Endothelial cell (in vitro differentiated cells): Measurements from ENCODE around the gene A4GNT. TPM values are rescaled to one million over a fixed set of nuclear protein-coding genes. Genes with fewer than 3 reads are reported as not detected.
"Not testable (repeated sequence)": the region's sequence is repeated elsewhere in the genome, so short reads cannot be mapped to it uniquely, and the experiment has no call there.

Experiments used
- DNase-seq: peaks from one replicate; pipeline ENCODE4 v3.0.0; 2021; ENCODE audit warnings: low spot score
- H3K27ac Mint-ChIP-seq: one replicate; pipeline ENCODE4 v1.8.0; 2021; ENCODE audit warnings: mixed read lengths, inconsistent platforms; ENCODE audit not compliant: unreplicated experiment
- H3K27me3 Mint-ChIP-seq: one replicate; pipeline ENCODE4 v1.8.0; 2021; ENCODE audit warnings: mild to moderate bottlenecking, moderate library complexity, mixed read lengths, inconsistent platforms; ENCODE audit not compliant: unreplicated experiment
- H3K36me3 Mint-ChIP-seq: one replicate; pipeline ENCODE4 v1.8.0; 2021; ENCODE audit warnings: mild to moderate bottlenecking, low read depth, mixed read lengths, inconsistent platforms; ENCODE audit not compliant: unreplicated experiment
- H3K4me1 Mint-ChIP-seq: one replicate; pipeline ENCODE4 v1.8.0; 2021; ENCODE audit warnings: mild to moderate bottlenecking, mixed read lengths, inconsistent platforms; ENCODE audit not compliant: unreplicated experiment
- H3K4me3 Mint-ChIP-seq: one replicate; pipeline ENCODE4 v1.8.0; 2021; ENCODE audit warnings: mild to moderate bottlenecking, mixed read lengths, inconsistent platforms; ENCODE audit not compliant: unreplicated experiment
- H3K9me3 Mint-ChIP-seq: one replicate; pipeline ENCODE4 v1.8.0; 2021; ENCODE audit warnings: mixed read lengths, inconsistent platforms; ENCODE audit not compliant: unreplicated experiment
- CTCF ChIP-seq: fragments of 200-600 bp; sonication (generic); IDR thresholded peaks from one replicate; pipeline ENCODE4 v1.5.0; 2021; ENCODE audit warnings: antibody characterized with exemption; ENCODE audit not compliant: unreplicated experiment
- total RNA-seq: library from RNA; stranded (reverse); fragmentation: NEBNext Ultra II Directional; extraction: Animal tissue kit (Norgen Biotek cat#: 25700); gene quantifications from one replicate; pipeline ENCODE4 v1.2.1, GENCODE V29; 2021; ENCODE audit not compliant: unreplicated experiment

The A4GNT gene
- total RNA-seq, 1 donor from 2014 or later: not detected

- H3K36me3 Mint-ChIP-seq: no peaks in the 10 kb centered on the region
- peak overlapping the region; percentile 82 for H3K4me3 Mint-ChIP-seq
- peak overlapping the region; percentile 81 for H3K27ac Mint-ChIP-seq
- peaks cover 21% of the 10 kb centered on the region for H3K4me1 Mint-ChIP-seq
- no peaks in the 10 kb centered on the region for H3K9me3 Mint-ChIP-seq
- TF ChIP-seq CTCF: no peak
- peaks cover 6% of the 10 kb centered on the region for H3K27me3 Mint-ChIP-seq
- DNase-seq: no peak
These were observed 40.4 kb upstream of the A4GNT start for GRCh38 chr3:138172625-138173024.

- no peak overlapping the region for H3K4me3 Mint-ChIP-seq
- peaks cover 18% of the 10 kb centered on the region for H3K36me3 Mint-ChIP-seq
- DNase-seq: no peak
- no peaks in the 10 kb centered on the region for H3K9me3 Mint-ChIP-seq
- H3K27ac Mint-ChIP-seq: no peak overlapping the region
- no peaks in the 10 kb centered on the region for H3K27me3 Mint-ChIP-seq
- no peak for TF ChIP-seq CTCF
- no peaks in the 10 kb centered on the region for H3K4me1 Mint-ChIP-seq
These were observed 32.9 kb upstream of the A4GNT start for GRCh38 chr3:138165061-138165460.

GRCh38 chr3:138157743-138158142 lies 25.6 kb upstream of the A4GNT start:
- H3K36me3 Mint-ChIP-seq: peaks cover 8% of the 10 kb centered on the region
- no peak for DNase-seq
- no peak overlapping the region for H3K27ac Mint-ChIP-seq
- no peaks in the 10 kb centered on the region for H3K4me1 Mint-ChIP-seq
- H3K9me3 Mint-ChIP-seq: no peaks in the 10 kb centered on the region
- no peak for TF ChIP-seq CTCF
- no peak overlapping the region for H3K4me3 Mint-ChIP-seq
- H3K27me3 Mint-ChIP-seq: no peaks in the 10 kb centered on the region

GRCh38 chr3:138154534-138154933 lies 22.3 kb upstream of the A4GNT start:
- Mint-ChIP-seq H3K4me3 (no peak overlapping the region), H3K36me3 (no peaks in the 10 kb centered on the region), H3K27me3 (no peaks in the 10 kb centered on the region), H3K4me1 (no peaks in the 10 kb centered on the region), H3K9me3 (no peaks in the 10 kb centered on the region), H3K27ac (no peak overlapping the region)
- no peak for TF ChIP-seq CTCF
- DNase-seq: no peak

- H3K9me3 Mint-ChIP-seq: no peaks in the 10 kb centered on the region
- H3K27ac Mint-ChIP-seq: no peak overlapping the region
- no peak for DNase-seq
- H3K36me3 Mint-ChIP-seq: no peaks in the 10 kb centered on the region
- no peaks in the 10 kb centered on the region for H3K4me1 Mint-ChIP-seq
- no peaks in the 10 kb centered on the region for H3K27me3 Mint-ChIP-seq
- no peak for TF ChIP-seq CTCF
- no peak overlapping the region for H3K4me3 Mint-ChIP-seq
These were observed 16.3 kb upstream of the A4GNT start for GRCh38 chr3:138148503-138148902.

GRCh38 chr3:138142181-138142580 lies 10.0 kb upstream of the A4GNT start:
- not testable (repeated sequence) for H3K36me3 Mint-ChIP-seq, DNase-seq, H3K27me3 Mint-ChIP-seq, H3K4me3 Mint-ChIP-seq, H3K4me1 Mint-ChIP-seq, H3K9me3 Mint-ChIP-seq, H3K27ac Mint-ChIP-seq
